Kidney glomerular epithelial cell (primary cell): ENCODE measurements around the gene ARSB.

ENCODE experiments used
- DNase-seq: peaks from one replicate; lab custom pipeline; 2025; lab: John Stamatoyannopoulos, UW

Gene ARSB

GRCh38 chr5:78985116-78985724 lies at the start of gene ARSB:
ARSB (minus strand) TSS chr5:78985310; CDS start chr5:78985248, 62 bp downstream.
- DNase-seq = no peak

GRCh38 chr5:79032782-79033181 lies 47.7 kb upstream of the ARSB start:
- DNase-seq = no peak

GRCh38 chr5:79032031-79032695 lies 47.1 kb upstream of the ARSB start:
- DNase-seq = no peak

GRCh38 chr5:79031485-79031867 lies 46.4 kb upstream of the ARSB start:
- DNase-seq = no peak

GRCh38 chr5:79030663-79031484 lies 45.8 kb upstream of the ARSB start:
- DNase-seq = peak; percentile 94

- DNase-seq = peak; percentile 69
These were observed 40.0 kb upstream of the ARSB start for GRCh38 chr5:79025054-79025472.

GRCh38 chr5:79023947-79024346 lies 38.8 kb upstream of the ARSB start:
- no peak for DNase-seq

GRCh38 chr5:79023348-79023747 lies 38.2 kb upstream of the ARSB start:
- DNase-seq = no peak

- no peak for DNase-seq
These were observed 37.7 kb upstream of the ARSB start for GRCh38 chr5:79022771-79023170.

- DNase-seq = no peak
These were observed 36.6 kb upstream of the ARSB start for GRCh38 chr5:79021753-79022152.

GRCh38 chr5:79020861-79021561 lies 35.9 kb upstream of the ARSB start:
- DNase-seq = peak; percentile 88

GRCh38 chr5:79014631-79015030 lies 29.5 kb upstream of the ARSB start:
- DNase-seq = no peak

- DNase-seq = no peak
These were observed 26.8 kb upstream of the ARSB start for GRCh38 chr5:79011869-79012268.

- DNase-seq = no peak
These were observed 26.2 kb upstream of the ARSB start for GRCh38 chr5:79011219-79011836.

- no peak for DNase-seq
These were observed 23.3 kb upstream of the ARSB start for GRCh38 chr5:79008362-79008761.

- no peak for DNase-seq
These were observed 22.8 kb upstream of the ARSB start for GRCh38 chr5:79007872-79008271.

- DNase-seq = no peak
These were observed 21.0 kb upstream of the ARSB start for GRCh38 chr5:79005936-79006631.

- no peak for DNase-seq
These were observed 20.0 kb upstream of the ARSB start for GRCh38 chr5:79005151-79005550.

GRCh38 chr5:79002374-79002773 lies 17.3 kb upstream of the ARSB start:
- no peak for DNase-seq

GRCh38 chr5:79001471-79001870 lies 16.4 kb upstream of the ARSB start:
- DNase-seq = no peak

- DNase-seq = no peak
These were observed 12.0 kb upstream of the ARSB start for GRCh38 chr5:78997090-78997489.
